Activated B cell treated with CpG ODN at 0.5 μM for 24 hours (primary cell): ENCODE results near the gene CEP19. TPM values are rescaled to one million over a fixed set of nuclear protein-coding genes. Genes with fewer than 3 reads are reported as not detected.

ENCODE experiments used
- ATAC-seq: fragments of 200-7000 bp; cut with Tn5 transposase; one replicate; pipeline ENCODE4 v1.10.0; 2021; ENCODE audit warnings: low read depth, mild to moderate bottlenecking, moderate library complexity
- CTCF ChIA-PET: fragments of 350-600 bp; sonication (Branson Sonifier 250); formaldehyde crosslinking; loops from one replicate; lab custom pipeline; 2021; ENCODE audit warnings: antibody characterized with exemption; lab: Charles Lee
- POLR2A ChIA-PET: fragments of 350-600 bp; sonication (Branson Sonifier 250); formaldehyde crosslinking; loops from one replicate; lab custom pipeline; 2021; ENCODE audit warnings: antibody characterized with exemption; lab: Charles Lee
- DNase-seq: peaks from one replicate; pipeline ENCODE4 v3.0.0; 2022
- H3K27ac Mint-ChIP-seq: one replicate; pipeline ENCODE4 v1.8.0; 2020; ENCODE audit warnings: mixed read lengths
- H3K27me3 Mint-ChIP-seq: one replicate; pipeline ENCODE4 v1.8.0; 2021; ENCODE audit warnings: mixed read lengths
- H3K36me3 Mint-ChIP-seq: one replicate; pipeline ENCODE4 v1.8.0; 2021; ENCODE audit warnings: low read depth, mixed read lengths
- H3K4me1 Mint-ChIP-seq: one replicate; pipeline ENCODE4 v1.8.0; 2021; ENCODE audit warnings: mixed read lengths
- H3K4me3 Mint-ChIP-seq: one replicate; pipeline ENCODE4 v1.8.0; 2020; ENCODE audit warnings: mild to moderate bottlenecking, mixed read lengths
- H3K9me3 Mint-ChIP-seq: one replicate; pipeline ENCODE4 v1.8.0; 2020; ENCODE audit warnings: mixed read lengths
- CTCF ChIP-seq: fragments of 200-600 bp; IDR thresholded peaks from one replicate; pipeline ENCODE4 v1.8.0; 2022; ENCODE audit warnings: antibody characterized with exemption, mild to moderate bottlenecking
- intact Hi-C: fragments of 100-400 bp; cut with micrococcal nuclease; formaldehyde crosslinking; loops from one replicate; pipeline ENCODE4 v1.15.1; 2024
- total RNA-seq: library from RNA; stranded (reverse); gene quantifications from 2 replicates; pipeline ENCODE4 v1.2.3, GENCODE V29; 2022

Gene CEP19
- total RNA-seq, 1 donor from 2014 or later = 4.1 TPM

GRCh38 chr3:196708467-196708866 lies 3.6 kb downstream of the CEP19 start:
- ATAC-seq = no peak
- TF ChIP-seq CTCF = no peak
- Mint-ChIP-seq H3K4me3 (no peak overlapping the region), H3K27ac (no peak overlapping the region), H3K36me3 (peaks cover 9% of the 10 kb centered on the region), H3K27me3 (no peaks in the 10 kb centered on the region), H3K4me1 (peaks cover 18% of the 10 kb centered on the region), H3K9me3 (no peaks in the 10 kb centered on the region)
- ChIA-PET CTCF (interaction anchor here (0.9 kb wide), 1 partner anchor 99 kb away, joined by 4 read pairs; no protein-coding TSS in a partner anchor), POLR2A (interaction anchor here (0.9 to 1.5 kb wide), 2 partner anchors 31 to 180 kb away, joined by 3 read pairs; partner anchors contain the start of gene PAK2)
- intact Hi-C loops = no loop called here
- DNase-seq = no peak

- peaks cover 9% of the 10 kb centered on the region for H3K36me3 Mint-ChIP-seq
- no peaks in the 10 kb centered on the region for H3K27me3 Mint-ChIP-seq
- DNase-seq (no peak), ATAC-seq (no peak)
- no peak overlapping the region for H3K27ac Mint-ChIP-seq
- TF ChIP-seq CTCF = no peak
- ChIA-PET POLR2A (interaction anchor here (1.5 kb wide), 1 partner anchor 32 kb away, joined by 3 read pairs; the partner anchor contains the start of gene PAK2), CTCF (no interaction called here)
- intact Hi-C loops = no loop called here
- no peak overlapping the region for H3K4me3 Mint-ChIP-seq
- H3K4me1 Mint-ChIP-seq = peaks cover 10% of the 10 kb centered on the region
- H3K9me3 Mint-ChIP-seq = no peaks in the 10 kb centered on the region
Observed at GRCh38 chr3:196707566-196707965, 4.5 kb downstream of the CEP19 start.

- no peak for ATAC-seq
- Mint-ChIP-seq H3K36me3 (peaks cover 7% of the 10 kb centered on the region), H3K4me3 (no peak overlapping the region), H3K27ac (no peak overlapping the region), H3K4me1 (peaks cover 8% of the 10 kb centered on the region), H3K9me3 (no peaks in the 10 kb centered on the region), H3K27me3 (no peaks in the 10 kb centered on the region)
- ChIA-PET CTCF (interaction anchor here (1.2 kb wide), 1 partner anchor 97 kb away, joined by 4 read pairs; no protein-coding TSS in a partner anchor), POLR2A (no interaction called here)
- no peak for TF ChIP-seq CTCF
- intact Hi-C loops = no loop called here
- no peak for DNase-seq
Observed at GRCh38 chr3:196706731-196707130, 5.3 kb downstream of the CEP19 start.

GRCh38 chr3:196706327-196706726 lies 5.7 kb downstream of the CEP19 start:
- Mint-ChIP-seq H3K4me3 (no peak overlapping the region), H3K36me3 (peaks cover 5% of the 10 kb centered on the region), H3K4me1 (peaks cover 4% of the 10 kb centered on the region), H3K27ac (no peak overlapping the region), H3K27me3 (no peaks in the 10 kb centered on the region), H3K9me3 (no peaks in the 10 kb centered on the region)
- intact Hi-C loops = no loop called here
- ATAC-seq = no peak
- CTCF ChIA-PET = interaction anchor here (1.2 kb wide), 1 partner anchor 97 kb away, joined by 4 read pairs; no protein-coding TSS in a partner anchor
- POLR2A ChIA-PET = no interaction called here
- no peak for TF ChIP-seq CTCF
- DNase-seq = no peak

- H3K27me3 Mint-ChIP-seq = no peaks in the 10 kb centered on the region
- CTCF ChIA-PET = no interaction called here
- H3K27ac Mint-ChIP-seq = no peak overlapping the region
- peaks cover 12% of the 10 kb centered on the region for H3K4me1 Mint-ChIP-seq
- TF ChIP-seq CTCF = no peak
- no peak for DNase-seq
- no peak overlapping the region for H3K4me3 Mint-ChIP-seq
- no peak for ATAC-seq
- intact Hi-C loops = loop anchor here (5.0 kb wide), 1 partner anchor 42 kb away; no protein-coding TSS in a partner anchor
- no peaks in the 10 kb centered on the region for H3K36me3 Mint-ChIP-seq
- no peaks in the 10 kb centered on the region for H3K9me3 Mint-ChIP-seq
- POLR2A ChIA-PET = no interaction called here
Observed at GRCh38 chr3:196700801-196701200, 11.2 kb downstream of the CEP19 start.
